SIG-M5 treated with dmso at 0.1 percent for 504 hours (cell line): ENCODE results near the gene KIFBP.

Source experiments
- DNase-seq: peaks from one replicate; lab custom pipeline; 2025; ENCODE audit not compliant: unreplicated experiment; lab: John Stamatoyannopoulos, UW

KIFBP gene

DNA sequence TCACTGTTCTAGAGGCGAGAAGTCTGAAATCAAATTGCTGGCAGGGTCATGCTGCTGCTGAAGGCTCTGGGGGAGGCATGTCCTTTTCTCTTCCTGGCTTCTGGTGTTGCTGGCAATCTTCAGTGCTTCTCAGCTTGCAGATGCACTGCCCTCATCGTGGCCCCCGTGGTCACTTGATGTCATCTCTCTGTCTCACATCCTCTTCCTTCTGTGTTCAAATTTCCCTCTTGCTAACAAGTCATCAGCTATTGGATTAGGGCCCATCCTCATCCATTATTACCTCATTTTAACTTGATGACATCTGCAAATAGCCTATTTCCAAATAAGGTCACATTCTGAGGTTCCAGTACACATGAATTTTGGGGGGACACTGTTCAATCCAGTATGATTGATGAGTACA is 62.7 kb downstream of the KIFBP start:
- peak; percentile 69 for DNase-seq

DNA sequence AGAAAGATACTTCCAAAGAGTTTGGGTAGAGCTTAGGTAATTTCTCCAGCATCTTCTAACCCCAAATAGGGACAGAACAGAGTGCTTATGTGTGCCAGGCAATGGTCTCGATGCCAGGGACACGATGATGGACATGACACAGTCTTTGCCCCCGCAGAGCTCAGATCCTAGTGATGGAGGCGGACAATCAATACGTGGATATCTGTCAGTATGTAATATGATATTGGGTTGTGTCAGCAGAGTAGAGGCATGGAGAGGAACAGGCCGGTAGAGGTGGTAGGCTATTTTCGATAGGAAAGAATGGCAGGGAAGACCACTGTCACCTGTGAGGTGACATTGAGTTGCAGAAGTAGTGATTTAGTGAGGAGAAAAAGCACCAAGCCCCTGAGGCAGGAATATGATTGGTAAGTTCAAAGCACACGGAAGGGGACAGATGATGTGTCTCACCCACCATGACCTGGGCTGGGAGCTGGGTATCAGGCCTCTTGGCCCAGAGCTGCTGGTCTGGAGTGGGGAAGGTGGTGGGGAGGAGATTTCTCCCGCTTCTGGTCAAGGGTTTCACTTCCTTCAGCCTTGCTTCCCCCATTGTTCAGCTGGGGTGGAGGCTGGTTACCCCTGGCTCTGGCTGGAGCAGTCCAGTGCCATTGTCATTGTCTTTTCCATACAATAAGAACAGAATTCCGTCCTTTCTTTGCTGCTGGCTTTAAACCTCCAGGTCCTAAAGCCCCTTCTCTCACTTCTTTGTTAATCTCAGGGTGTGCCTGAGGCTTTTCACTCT is 63.3 kb downstream of the KIFBP start:
- DNase-seq = no peak

DNA sequence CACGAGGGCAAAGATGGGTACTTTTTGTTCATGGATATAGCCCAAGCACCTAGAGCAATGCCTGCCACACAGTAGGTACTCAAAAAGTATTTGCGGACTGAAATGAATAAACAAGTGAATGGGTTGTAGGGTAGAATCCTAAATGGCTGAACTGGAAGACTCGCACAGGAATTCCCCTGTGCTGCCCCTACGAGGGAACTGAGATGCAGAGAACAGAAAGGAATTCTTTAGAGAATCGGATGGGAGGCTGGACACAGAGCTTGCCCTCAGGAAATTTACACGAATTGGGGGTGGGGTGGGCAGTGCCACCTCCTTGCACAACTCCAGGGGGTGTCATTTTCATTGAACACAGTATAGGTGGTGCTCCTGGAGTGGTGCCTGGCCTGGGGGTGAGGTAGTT is 64.1 kb downstream of the KIFBP start:
- DNase-seq = no peak

DNA sequence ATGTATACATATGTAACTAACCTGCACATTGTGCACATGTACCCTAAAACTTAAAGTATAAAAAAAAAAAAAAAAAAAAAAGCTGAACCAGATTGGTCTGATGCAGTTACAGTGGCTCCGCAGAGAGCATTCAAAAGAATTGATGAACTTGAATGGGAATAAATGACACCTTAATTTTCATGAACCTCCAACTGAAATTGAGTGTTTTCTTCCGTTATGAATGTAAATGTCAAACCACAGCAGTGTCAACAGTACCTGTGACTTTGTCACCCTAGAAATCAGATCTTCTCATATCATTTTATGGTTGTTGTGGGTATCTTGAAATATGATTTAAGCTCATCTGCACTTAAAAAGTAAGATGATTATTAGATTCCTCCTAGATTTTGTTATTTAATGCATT is 66.6 kb downstream of the KIFBP start:
- DNase-seq = no peak

DNA sequence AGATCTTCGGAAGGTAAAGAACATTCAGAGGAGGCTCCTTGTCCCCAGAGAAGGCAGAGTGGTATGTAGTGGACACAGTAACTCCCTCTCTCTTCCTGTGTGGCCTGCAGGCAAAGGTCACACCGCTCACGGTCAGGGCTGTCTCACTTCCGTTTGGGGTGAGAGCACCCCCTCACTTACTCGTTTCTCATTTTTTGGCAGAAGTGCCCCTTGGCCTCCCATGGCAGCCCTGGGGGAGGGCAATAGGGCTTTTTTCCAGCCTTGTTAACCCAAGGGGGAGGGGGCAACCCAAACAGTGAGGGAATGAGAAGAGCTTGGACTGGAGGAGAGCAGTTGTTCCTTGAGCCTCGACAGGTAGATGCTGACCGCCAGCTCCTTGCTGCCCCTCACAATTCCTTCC is 67.5 kb downstream of the KIFBP start:
- DNase-seq = no peak

DNA sequence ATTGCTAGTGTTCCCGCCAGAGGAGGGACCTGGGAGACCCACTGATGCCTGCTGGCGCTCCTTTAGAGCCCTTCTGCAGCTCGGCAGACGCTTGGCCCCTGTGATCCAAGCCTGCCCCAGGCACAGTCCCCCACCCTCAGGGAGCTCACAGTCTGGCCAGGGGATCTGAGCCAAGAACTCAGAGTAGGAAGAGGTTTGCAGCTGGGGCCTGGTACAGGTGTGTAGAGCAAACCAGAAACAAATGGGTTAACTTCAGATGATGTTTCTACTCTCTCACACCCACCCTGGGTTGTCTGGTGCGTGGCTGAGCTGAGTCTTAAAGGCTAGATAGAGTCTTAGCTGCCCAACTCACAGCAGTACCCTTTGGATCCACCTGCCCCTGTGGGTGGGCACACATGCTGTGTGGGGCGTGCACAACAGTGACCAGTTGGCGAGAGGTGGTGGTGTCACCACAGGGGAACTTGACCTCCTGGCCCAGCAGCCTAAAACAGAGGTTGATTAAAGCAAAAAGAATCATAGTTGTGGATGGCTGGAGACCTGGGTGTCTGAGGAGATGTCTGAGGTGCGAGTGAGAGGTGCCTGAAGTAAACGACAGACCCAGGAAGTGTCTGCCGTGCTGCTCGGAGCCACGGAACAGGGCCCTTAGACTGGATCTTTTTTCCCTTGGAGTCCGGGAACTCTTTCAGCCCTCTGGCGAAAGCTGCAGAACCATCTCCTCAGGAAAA is 68.1 kb downstream of the KIFBP start:
- no peak for DNase-seq

DNA sequence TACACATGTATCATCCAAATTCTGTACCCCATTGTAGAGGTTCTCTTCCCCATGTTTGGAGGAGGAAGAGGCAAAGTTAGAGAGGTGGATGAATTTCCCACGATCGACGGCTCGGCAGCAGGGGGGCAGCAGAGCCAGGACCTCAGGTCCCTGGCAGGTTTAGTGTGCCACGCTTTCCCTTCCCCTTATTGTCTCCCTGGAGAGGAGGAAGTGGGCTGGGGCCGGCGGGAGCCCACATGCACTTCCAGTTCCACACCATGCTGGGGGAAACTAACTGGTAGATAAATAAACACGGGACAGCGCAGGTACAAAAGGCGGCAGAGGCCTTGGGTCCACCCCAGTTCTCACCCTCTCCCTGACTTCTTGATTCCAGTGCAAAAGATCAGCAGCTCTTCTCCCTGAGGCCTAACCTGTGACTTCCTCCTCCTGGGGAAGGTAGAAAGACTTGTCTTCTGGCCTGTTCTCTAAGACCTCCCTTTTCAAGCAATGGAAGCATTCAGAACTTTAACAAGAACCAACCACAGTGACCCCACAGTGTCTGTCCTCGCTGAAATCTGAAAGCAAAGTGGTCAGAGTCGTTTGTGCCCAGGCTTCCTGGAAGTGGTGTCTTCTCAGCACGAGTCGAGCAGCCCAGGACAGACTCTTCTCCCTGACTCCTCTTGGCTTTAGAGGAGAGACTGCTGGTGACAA is 68.8 kb downstream of the KIFBP start:
- peak; percentile 79 for DNase-seq

DNA sequence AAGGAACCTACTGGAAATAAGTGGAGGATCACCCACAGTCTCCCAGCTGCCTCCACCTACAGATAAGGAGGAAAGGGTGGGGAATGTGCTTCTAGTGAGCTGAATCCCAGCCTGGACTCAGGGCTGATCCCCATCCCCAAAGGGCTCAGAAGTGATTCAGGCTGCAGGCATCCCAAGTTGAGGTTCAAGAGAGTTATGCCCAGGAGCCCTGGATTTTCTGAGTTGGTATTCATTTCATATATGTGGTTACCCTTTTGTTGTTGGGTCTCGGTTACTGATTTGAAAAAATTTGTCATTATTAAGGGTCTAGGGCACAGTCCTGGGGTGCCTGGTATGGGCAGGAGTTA is 69.3 kb downstream of the KIFBP start:
- DNase-seq = no peak

DNA sequence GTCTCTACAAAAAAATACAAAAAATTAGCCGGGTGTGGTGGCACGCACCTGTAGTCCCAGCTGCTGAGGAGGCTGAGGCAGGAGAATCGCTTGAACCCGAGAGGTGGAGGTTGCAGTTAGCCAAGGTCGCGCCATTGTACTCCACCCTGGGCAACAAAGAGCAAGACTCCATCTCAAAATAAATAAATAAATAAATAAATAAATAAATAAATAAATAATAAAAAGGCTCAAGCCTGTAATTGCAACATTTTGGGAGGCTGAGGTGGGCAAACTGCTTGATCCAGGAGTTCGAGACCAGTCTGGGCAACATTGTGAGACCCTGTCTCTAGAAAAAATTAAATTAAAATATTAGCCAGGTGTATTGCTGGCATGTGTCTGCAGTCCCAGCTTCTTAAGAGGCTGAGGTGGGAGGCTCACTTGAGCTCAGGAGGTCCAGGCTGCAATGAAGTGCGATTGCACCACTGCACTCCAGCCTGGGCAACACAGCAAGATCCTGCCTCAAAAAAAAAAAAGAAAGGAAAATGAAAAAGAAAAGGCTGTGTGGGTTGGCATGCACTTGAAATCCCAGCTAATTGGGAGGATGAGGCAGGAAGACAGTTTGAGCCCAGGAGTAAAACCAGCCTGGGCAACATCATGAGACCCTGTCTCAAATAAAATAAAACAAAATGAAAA is 71.7 kb downstream of the KIFBP start:
- no peak for DNase-seq

DNA sequence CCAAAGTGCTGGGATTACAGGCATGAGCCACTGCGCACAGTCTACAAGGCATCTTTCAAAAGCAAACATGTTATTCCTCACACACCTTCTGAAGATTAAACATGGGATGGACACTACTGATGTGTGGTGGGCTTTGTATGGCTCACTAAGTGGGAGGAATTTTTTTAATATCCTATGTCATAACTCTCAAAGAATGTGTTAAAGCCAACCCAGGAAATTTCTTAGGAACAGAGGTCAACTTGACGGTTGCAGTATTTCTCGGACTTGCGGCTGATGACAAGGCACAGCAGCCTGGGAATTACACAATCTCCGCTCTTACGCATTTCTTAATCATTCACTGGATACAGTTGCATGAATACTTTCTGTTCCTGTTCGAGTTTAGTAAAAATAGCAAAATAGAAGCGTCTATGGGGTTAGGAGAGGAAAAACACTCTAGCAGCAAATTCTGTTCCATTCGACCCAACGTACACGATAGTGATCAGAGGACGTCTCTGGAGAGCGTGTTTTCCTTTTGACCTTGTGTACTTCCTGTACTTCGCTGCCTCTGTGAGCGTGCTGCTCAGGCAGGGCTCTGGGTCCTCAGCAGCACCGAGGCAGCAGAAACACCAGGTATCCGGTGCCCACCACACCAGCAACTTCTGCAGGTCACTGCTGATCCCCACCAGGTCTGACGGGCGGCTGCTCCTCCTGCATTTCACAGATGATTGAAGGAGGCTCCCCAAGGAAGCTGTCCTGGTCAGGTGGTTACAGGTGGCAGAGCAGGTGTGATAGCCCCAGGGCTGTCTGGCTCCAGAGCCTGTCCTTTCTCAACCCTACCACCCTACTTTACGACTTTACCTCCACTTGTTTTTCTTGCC is 72.9 kb downstream of the KIFBP start:
- DNase-seq = peak; percentile 99

DNA sequence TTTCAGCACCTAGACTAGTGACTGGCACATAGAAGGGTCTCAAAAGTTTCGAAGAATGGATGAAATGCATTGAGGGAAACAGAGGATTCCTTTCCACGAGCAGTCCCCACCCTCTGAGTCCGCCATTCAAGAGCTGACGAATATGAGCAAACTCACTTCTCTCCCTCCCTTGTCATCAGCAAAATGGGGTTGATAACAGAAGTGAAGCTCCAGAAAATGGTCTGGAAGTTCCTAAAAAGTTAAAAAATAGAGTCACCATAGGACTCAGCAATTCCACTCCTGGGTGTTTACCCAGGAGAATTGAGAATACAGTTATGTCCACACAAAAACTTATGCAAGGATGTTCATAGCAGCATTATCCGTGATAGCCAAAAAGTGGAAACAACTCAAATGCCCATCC is 74.3 kb downstream of the KIFBP start:
- DNase-seq = no peak

DNA sequence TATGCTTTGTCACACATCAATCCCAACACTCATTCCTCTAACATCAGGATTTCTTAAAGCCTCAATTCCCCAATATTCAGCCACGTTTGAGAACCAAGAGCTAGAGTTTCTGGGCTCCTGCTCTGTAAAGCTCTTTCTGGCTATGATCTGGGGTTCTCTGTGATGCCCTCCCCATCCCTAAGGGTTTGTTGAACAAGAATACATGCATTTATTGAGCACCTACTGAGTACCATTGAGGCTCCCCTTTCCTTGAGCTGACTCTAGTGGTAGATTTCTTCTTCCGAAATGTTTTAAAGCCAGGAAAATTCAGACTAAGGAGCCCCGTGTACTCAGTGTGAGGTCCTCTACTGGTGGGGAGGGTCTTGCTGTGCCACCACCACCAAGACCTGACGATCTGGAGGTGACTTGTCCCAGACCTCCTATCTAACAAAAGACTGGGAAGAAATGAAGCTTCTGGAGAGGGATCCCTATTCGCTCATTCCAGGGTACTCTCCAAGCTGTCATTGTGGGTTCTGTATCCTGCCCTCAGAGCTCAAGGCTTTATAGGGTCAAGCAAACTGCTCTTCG is 76.2 kb downstream of the KIFBP start:
- DNase-seq = no peak

DNA sequence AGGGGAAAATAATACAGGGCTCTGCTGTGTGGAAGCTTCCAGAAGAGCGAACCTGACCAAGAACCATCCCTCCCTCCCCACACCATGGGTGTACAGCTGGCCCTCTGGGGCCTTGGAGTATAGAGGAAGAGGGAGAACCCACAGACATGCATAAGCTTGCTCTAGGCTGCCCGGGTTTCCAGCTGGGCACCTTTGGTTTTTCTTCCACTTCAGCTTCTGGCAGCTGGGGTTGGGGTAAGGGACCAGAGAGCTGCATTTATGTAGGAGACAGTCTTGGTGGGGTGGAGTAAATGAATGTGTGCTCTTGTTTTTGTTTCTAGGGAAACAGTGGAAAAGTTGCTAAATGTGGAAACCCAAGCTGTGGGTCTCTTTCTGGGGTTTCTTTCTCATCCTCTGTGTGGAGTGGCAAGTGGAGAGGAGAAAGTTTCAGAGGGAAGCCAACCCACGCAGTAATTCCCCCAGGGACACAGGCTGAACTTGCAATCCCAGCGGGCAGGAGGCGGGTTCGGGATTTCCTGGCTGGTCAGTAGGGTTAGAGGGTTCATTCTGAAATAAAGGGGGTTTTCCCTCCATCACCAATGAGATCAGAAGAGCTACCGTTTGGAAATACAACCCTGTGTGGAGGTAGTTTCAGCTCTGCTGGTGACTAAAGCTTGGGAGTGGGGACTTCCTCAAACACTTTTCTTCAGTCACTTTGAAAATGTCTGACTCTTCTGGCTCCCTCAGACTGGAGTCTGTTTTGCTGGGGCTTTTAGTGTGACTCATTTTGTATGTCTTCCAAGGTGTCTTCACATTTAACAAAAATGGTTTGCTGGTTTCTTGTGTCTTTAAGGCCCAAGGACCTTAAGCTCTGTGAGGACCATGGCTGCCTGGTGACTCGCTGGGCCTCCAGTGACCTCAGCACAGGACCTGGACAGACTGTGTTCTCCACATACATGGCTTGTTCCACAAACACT is 77.1 kb downstream of the KIFBP start:
- DNase-seq = peak; percentile 86
